ENCODE measurements around the gene PARD6G.
"Not testable (repeated sequence)": the region's sequence is repeated elsewhere in the genome, so short reads cannot be mapped to it uniquely, and the experiment has no call there.

PARD6G gene

GRCh38 chr18:80244167-80244566, 3.1 kb downstream of the PARD6G start:
- Histone ChIP-seq H3K4me2 (no peak overlapping the region), H3K9me3 (replicated peaks in 1 of 11) (no peaks in the 10 kb centered on the region), H3K9ac (no peak overlapping the region), H3K4me1 (peaks cover 0 to 12% (median 4%) of the 10 kb centered on the region in 10 experiments; a peak in 11 of 20 replicates), H3K27me3 (peaks cover 18 to 40% (median 31%) of the 10 kb centered on the region in 11 experiments), H3K27ac (no peak overlapping the region), H3K4me3 (no peak overlapping the region), H4K20me1 (peaks cover 0 to 10% (median 0%) of the 10 kb centered on the region in 11 experiments; a peak in 7 of 22 replicates), H3K36me3 (no peaks in the 10 kb centered on the region)
- TF ChIP-seq Cebpa-rat (IDR thresholded peaks at IDR 0.05), result no peak

GRCh38 chr18:80243204-80243603, 4.1 kb downstream of the PARD6G start:
- TF ChIP-seq Cebpa-rat (IDR thresholded peaks at IDR 0.05), result no peak
- Histone ChIP-seq H3K4me2 (no peak overlapping the region), H3K36me3 (no peaks in the 10 kb centered on the region), H3K4me3 (no peak overlapping the region), H3K9me3 (replicated peaks in 1 of 11) (no peaks in the 10 kb centered on the region), H4K20me1 (peaks cover 0 to 10% (median 0%) of the 10 kb centered on the region in 11 experiments; a peak in 7 of 22 replicates), H3K9ac (no peak overlapping the region), H3K27ac (no peak overlapping the region), H3K27me3 (peaks cover 18 to 37% (median 30%) of the 10 kb centered on the region in 11 experiments), H3K4me1 (peaks cover 0 to 11% (median 4%) of the 10 kb centered on the region in 10 experiments; a peak in 8 of 20 replicates)

GRCh38 chr18:80241919-80242777, 5.2 kb downstream of the PARD6G start:
- Histone ChIP-seq H3K9ac (no peak overlapping the region), H3K36me3 (no peaks in the 10 kb centered on the region), H4K20me1 (peaks cover 0 to 10% (median 0%) of the 10 kb centered on the region in 11 experiments; a peak in 7 of 22 replicates), H3K9me3 (replicated peaks in 1 of 11) (0 out of 22 replicates have a peak, but pooled peaks cover 0 to 2% (median 0%) of the 10 kb centered on the region in 11 experiments), H3K27ac (no peak overlapping the region), H3K4me2 (no peak overlapping the region), H3K4me3 (no peak overlapping the region), H3K4me1 (peaks cover 0 to 11% (median 4%) of the 10 kb centered on the region in 10 experiments; a peak in 8 of 20 replicates), H3K27me3 (peaks cover 15 to 26% (median 21%) of the 10 kb centered on the region in 11 experiments)
- no peak for TF ChIP-seq Cebpa-rat (IDR thresholded peaks at IDR 0.05)

- Histone ChIP-seq H3K4me2 (no peak overlapping the region), H4K20me1 (peaks cover 0 to 3% (median 0%) of the 10 kb centered on the region in 11 experiments; a peak in 3 of 22 replicates), H3K36me3 (no peaks in the 10 kb centered on the region), H3K9ac (no peak overlapping the region), H3K27ac (no peak overlapping the region), H3K4me1 (no peaks in the 10 kb centered on the region; a peak in 1 of 20 replicates), H3K9me3 (replicated peaks in 1 of 11) (peaks cover 0 to 3% (median 0%) of the 10 kb centered on the region in 11 experiments; a peak in 2 of 22 replicates), H3K27me3 (peaks cover 0 to 4% (median 0%) of the 10 kb centered on the region in 11 experiments; a peak in 7 of 22 replicates), H3K4me3 (no peak overlapping the region)
- no peak for TF ChIP-seq Cebpa-rat (IDR thresholded peaks at IDR 0.05)
Measured at GRCh38 chr18:80239830-80240229, 7.5 kb downstream of the PARD6G start.

GRCh38 chr18:80238651-80239260, 8.6 kb downstream of the PARD6G start:
- Histone ChIP-seq H3K36me3 (no peaks in the 10 kb centered on the region), H3K4me3 (no peak overlapping the region), H3K27me3 (no peaks in the 10 kb centered on the region), H3K4me1 (peaks cover 0 to 2% (median 0%) of the 10 kb centered on the region in 10 experiments; a peak in 1 of 20 replicates), H4K20me1 (no peaks in the 10 kb centered on the region; a peak in 2 of 22 replicates), H3K27ac (no peak overlapping the region), H3K9ac (no peak overlapping the region), H3K4me2 (no peak overlapping the region), H3K9me3 (replicated peaks in 1 of 11) (peaks cover 0 to 3% (median 0%) of the 10 kb centered on the region in 11 experiments; a peak in 2 of 22 replicates)
- TF ChIP-seq Cebpa-rat (IDR thresholded peaks at IDR 0.05), result no peak

GRCh38 chr18:80237519-80237918, 9.8 kb downstream of the PARD6G start:
- H3K9ac ChIP-seq; H3K9me3 ChIP-seq (replicated peaks in 1 of 11); H3K4me2 ChIP-seq; H4K20me1 ChIP-seq; H3K27me3 ChIP-seq; H3K36me3 ChIP-seq; H3K4me3 ChIP-seq; H3K27ac ChIP-seq: not testable (repeated sequence)
- peaks cover 0 to 14% (median 1%) of the 10 kb centered on the region in 10 experiments; a peak in 9 of 20 replicates for H3K4me1 ChIP-seq

GRCh38 chr18:80234398-80234797, 12.9 kb downstream of the PARD6G start:
- H3K27me3 ChIP-seq, result no peaks in the 10 kb centered on the region
- H3K9me3 ChIP-seq (replicated peaks in 1 of 11), result peaks cover 0 to 6% (median 0%) of the 10 kb centered on the region in 11 experiments; a peak in 4 of 22 replicates
- TF ChIP-seq Cebpa-rat (IDR thresholded peaks at IDR 0.05), result no peak
- H3K4me1 ChIP-seq, result peaks cover 0 to 15% (median 1%) of the 10 kb centered on the region in 10 experiments; a peak in 9 of 20 replicates
- H3K9ac ChIP-seq, result no peak overlapping the region
- no peaks in the 10 kb centered on the region for H4K20me1 ChIP-seq
- H3K4me2 ChIP-seq, result no peak overlapping the region
- no peak overlapping the region for H3K27ac ChIP-seq
- no peak overlapping the region for H3K4me3 ChIP-seq
- no peaks in the 10 kb centered on the region for H3K36me3 ChIP-seq

- no peak overlapping the region for H3K9ac ChIP-seq
- H3K4me1 ChIP-seq, result peaks cover 0 to 15% (median 1%) of the 10 kb centered on the region in 10 experiments; a peak in 9 of 20 replicates
- H3K27me3 ChIP-seq, result no peaks in the 10 kb centered on the region
- H3K4me2 ChIP-seq, result no peak overlapping the region
- H3K27ac ChIP-seq, result no peak overlapping the region
- H4K20me1 ChIP-seq, result no peaks in the 10 kb centered on the region
- peaks cover 0 to 6% (median 0%) of the 10 kb centered on the region in 11 experiments; a peak in 4 of 22 replicates for H3K9me3 ChIP-seq (replicated peaks in 1 of 11)
- no peak overlapping the region for H3K4me3 ChIP-seq
- TF ChIP-seq Cebpa-rat (IDR thresholded peaks at IDR 0.05), result no peak
- H3K36me3 ChIP-seq, result no peaks in the 10 kb centered on the region
Measured at GRCh38 chr18:80233899-80234298, 13.4 kb downstream of the PARD6G start.

All from BLaER1 treated with 17β-estradiol and CSF1 and Interleukin-3, amounts not matched to agents 10 nM and 100 nM (cell line).